Measurements from ENCODE around the gene SH3BP1.

SH3BP1 gene

DNA sequence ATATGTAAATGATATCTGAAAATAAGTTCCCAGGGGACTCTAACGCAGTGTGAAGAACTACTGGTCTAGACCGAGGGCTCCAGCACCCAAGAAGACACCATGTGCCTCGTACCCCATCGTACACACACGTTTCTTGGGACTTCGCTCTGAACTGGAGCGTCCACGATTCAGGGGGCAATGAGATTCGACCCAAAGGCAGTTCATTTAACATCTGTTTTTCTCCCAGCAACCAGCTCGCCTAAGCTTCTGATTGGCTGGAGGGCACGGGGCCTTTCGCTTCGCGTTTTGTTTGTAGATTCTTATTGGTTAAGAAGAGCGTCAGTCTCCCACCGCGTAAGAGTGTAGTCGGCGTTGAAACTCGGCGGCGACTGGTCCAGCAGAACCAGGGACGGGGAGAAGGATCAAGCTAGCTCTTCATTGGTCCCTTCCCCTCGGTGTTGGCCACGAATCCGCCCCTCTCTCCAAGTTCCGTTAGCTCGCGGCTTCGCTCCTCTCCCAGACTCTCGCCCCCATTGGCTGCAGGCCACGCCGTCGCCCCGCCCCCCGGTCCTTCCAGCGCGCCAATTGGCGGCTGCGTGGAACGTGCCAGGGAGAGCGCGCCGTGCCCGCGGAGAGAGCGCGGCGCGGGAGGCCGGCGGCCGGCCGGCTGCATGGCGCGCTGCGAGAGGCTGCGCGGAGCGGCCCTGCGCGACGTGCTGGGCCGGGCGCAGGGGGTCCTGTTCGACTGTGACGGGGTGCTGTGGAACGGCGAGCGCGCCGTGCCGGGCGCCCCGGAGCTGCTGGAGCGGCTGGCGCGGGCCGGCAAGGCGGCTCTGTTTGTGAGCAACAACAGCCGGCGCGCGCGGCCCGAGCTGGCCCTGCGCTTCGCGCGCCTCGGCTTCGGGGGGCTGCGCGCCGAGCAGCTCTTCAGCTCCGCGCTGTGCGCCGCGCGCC lies 18.9 kb downstream of the SH3BP1 start, which contains the start of gene PDXP:
Gene PDXP (plus strand): TSS at position 591 of the 933 bp plus-strand sequence. CDS start 60 bp downstream, at position 651.
- DNase-seq (ENCODE audit: extremely low read depth in 1 of 2, low read depth in 1 of 2): peak; percentile 97

DNA sequence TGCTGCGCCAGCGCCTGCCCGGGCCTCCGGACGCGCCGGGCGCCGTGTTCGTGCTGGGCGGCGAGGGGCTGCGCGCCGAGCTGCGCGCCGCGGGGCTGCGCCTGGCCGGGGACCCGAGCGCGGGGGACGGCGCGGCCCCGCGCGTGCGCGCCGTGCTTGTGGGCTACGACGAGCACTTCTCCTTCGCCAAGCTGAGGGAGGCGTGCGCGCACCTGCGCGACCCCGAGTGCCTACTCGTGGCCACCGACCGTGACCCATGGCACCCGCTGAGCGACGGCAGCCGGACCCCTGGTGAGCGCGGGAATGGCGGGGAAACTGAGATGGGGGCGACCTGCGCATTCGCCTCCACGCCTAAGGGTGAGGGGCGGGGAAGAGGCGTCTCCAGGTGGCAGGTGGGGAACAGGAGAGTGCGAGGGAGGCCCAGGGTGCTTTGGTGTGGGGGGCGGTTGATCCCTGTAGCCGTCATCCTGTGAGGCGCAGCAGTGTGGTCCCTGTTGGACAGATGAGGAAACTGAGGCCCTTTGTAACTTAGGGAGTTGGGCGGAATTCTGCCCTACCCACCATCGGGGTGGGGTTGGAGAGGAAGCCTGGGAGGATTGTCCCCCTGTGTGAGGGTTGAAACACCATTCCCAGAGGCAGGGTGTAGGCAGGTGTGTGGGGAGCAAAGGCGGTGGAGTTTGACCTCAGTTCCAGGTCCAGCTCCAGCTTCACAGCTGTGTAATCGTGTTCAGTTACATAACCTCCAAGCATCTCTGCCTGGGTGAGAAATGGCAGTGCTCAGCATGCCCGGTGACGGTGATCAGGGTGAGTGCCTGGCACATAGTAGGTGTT lies 19.8 kb downstream of the SH3BP1 start:
- DNase-seq (ENCODE audit: extremely low read depth in 1 of 2, low read depth in 1 of 2): no peak

DNA sequence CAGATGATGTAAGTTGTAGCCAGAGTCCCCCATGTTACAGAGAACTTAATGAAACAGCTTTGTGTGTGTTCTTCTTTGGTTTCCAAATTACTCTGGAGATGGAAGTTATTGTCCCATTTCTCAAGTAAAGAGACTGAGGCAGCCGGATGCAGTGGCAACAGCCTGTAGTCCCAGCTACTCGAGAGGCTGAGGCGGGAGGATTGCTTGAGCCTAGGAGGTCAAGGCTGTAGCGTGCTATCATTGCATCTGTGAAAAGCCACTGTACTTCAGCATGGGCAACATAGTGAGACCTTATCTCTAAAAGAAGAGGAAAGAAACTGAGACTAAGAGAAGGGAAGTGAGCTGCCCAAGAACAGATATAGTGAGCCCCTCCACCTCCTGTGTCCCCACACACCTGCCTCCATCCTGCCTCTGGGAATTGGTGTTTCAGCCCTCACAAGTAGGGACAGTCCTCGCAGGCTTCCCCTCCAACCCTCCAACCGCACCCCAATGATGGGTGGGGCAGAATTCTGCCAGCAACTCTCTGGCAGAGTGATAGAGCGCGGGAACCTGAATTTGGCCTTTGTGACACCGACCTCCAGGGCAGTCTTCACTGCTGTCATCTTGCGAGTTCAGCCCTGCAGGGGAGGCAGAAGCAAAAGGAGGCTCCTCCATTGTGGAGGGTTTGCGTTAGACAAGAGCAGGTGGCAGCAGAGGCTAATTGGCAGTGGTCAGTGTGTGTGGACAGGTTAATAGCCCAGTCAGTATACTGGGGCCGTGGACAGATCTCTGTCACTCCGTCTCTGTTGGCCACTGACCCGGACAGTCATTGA lies 20.6 kb downstream of the SH3BP1 start:
- no peak for DNase-seq (ENCODE audit: extremely low read depth in 1 of 2, low read depth in 1 of 2)

DNA sequence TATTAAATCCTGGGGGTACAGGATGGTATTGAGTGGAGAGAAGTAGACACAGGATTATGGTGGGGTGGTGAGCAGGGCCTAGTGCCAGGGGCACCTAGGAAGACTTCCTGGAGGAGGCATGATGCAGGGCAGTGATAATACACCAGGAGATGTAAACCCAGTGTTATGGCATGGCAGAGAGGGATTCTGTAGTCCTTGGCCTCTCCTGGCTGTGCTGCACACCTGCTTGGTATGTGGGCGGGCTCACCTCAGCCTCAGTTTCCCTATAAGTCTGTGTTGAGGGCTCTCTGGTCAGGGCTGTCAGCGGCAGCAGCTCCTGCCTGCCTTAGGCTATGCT lies 21.2 kb downstream of the SH3BP1 start:
- no peak for DNase-seq (ENCODE audit: extremely low read depth in 1 of 2, low read depth in 1 of 2)

DNA sequence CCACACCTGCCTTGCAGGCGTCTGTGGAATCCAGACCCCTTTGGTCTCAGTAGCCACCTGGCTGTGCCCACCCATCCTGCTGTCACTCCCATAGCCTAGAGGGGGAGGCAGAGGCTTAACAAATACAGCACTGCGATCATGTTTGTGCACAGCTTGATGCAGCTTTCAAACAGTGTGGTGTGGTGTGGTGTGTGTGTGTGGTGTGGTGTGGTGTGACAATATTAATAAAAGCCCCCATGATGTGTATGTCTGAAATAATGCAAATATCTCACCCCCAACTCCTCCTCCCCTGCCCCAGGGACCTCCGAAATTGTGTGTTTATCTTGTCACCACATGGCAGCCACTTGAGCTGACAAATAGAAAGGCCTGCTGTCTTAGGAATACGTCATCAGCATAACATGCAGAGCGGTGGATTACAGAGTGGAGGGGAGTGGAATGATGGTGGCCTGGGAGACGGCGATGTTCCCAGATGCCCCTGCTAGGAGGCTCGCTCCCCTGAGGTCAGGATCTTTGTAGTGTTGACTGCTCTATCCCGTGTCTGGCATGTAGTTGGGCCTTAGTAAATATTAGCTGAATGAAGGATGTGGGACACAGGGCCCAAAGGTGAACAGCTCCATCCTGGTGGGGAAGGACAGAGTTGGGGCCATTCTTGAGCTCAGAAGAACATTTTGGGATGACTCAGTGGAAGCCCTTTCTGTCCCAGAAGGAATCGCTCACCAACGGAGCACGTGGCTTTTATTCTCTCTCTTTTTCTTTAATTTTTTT lies 21.9 kb downstream of the SH3BP1 start:
- no peak for DNase-seq (ENCODE audit: extremely low read depth in 1 of 2, low read depth in 1 of 2)

DNA sequence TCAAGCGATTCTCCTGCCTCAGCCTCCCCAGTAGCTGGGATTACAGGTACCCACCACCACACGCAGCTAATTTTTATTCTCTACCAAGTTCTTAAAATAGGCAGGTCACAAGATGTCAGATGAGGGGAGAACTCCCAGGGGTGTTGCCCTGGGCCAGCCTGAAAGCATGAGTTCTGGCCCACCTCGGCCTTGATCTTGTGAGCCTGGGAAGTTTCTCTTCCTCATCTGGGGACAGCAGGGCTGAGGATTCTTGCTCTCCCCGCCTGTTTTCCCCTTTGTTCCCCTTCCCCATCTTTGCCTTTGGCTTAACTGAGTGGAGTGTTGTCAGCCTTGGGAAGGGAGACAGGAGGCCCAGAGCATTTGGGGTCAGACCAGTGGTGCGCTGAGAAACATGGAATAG lies 22.6 kb downstream of the SH3BP1 start:
- no peak for DNase-seq (ENCODE audit: extremely low read depth in 1 of 2, low read depth in 1 of 2)

DNA sequence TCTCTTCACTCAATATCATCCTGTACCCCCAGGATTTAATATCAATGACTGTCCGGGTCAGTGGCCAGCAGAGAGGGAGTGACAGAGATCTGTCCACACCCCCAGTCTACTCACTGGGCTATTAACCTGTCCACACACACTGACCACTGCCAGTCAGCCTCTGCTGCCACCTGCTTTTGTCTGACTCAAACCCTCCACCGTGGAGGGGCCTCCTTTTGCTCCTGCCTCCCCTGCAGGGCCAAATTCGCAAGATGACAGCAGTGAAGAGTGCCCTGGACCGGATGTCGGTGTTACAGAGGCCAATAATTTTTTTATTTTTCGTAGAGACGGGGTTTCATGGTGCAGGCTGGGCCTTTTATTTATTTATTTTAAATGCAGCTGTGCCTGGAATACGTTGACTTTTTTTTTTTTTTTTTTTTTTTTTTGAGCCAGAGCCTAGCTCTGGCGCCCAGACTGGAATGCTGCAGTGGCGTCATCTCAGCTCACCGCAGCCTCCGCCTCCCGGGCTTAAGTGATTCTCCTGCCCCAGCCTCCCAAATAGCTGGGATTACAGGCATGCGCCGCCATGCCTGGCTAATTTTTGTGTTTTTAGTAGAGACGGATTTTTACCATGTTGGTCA lies 24.2 kb downstream of the SH3BP1 start:
- no peak for DNase-seq (ENCODE audit: extremely low read depth in 1 of 2, low read depth in 1 of 2)

DNA sequence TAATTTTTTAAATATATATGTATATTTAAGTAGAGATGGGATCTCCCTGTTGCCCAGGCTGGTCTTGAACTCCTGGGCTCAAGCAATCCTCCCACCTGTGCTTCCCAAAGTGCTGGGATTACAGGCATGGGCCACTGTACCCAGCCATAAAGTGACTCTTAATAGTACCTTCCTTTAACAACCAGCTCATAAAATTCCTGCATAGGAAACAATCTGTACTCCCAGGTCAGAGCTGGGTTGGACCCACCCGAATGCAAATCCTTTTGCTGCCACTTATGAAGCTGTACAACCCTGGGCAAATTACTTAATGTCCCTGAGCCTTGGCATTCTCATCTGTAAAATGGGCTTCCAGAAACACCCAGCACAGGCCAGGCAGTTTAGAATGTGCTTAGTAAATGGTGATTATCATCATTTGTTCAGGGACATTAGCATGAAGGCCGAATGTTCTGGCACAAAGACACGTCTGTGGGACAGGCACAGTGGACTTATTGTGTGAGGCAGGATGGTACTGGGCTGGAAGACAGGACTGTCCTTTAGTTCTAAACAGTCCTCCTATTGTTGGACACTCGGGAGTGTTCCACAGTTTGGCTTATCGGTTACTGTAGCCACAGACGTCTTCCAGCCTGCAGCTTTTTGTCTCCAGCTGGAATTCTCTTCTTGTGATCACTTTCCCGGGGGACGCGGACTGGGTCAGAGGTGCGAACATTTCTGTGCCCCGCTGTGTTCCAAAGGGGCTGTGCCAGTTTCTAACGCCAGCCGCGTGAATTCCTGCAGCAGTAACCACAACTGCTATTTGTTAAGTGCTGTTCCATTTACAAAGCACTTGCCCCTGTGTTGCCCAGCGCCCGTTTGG lies 25.0 kb downstream of the SH3BP1 start:
- no peak for DNase-seq (ENCODE audit: extremely low read depth in 1 of 2, low read depth in 1 of 2)

DNA sequence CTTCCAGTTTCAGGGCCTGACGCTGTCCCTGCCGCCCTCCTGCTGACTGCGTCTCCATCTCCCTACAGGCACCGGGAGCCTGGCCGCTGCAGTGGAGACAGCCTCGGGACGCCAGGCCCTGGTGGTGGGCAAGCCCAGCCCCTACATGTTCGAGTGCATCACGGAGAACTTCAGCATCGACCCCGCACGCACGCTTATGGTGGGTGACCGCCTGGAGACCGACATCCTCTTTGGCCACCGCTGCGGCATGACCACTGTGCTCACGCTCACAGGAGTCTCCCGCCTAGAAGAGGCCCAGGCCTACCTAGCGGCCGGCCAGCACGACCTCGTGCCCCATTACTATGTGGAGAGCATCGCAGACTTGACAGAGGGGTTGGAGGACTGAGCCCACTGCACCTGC lies 26.0 kb downstream of the SH3BP1 start:
- no peak for DNase-seq (ENCODE audit: extremely low read depth in 1 of 2, low read depth in 1 of 2)

DNA sequence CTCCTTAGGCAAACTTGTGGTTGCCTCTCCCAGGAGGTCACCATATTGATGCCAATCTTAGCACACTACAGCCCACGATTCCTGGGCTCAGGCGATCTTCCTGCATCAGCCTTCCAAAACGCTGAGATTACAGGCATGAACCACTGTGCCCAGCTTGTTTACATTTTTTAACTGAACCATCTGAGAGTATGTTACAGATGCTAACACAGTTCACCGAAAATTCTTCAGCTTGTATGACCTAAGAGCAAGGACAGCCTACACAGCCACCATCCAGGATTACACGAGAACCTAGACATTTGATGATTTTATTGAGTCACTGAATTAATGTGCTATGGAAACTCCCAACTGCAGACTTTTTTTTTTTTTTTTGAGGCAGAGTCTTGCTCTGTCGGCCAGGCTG lies 30.1 kb downstream of the SH3BP1 start:
- DNase-seq (ENCODE audit: extremely low read depth in 1 of 2, low read depth in 1 of 2): no peak

DNA sequence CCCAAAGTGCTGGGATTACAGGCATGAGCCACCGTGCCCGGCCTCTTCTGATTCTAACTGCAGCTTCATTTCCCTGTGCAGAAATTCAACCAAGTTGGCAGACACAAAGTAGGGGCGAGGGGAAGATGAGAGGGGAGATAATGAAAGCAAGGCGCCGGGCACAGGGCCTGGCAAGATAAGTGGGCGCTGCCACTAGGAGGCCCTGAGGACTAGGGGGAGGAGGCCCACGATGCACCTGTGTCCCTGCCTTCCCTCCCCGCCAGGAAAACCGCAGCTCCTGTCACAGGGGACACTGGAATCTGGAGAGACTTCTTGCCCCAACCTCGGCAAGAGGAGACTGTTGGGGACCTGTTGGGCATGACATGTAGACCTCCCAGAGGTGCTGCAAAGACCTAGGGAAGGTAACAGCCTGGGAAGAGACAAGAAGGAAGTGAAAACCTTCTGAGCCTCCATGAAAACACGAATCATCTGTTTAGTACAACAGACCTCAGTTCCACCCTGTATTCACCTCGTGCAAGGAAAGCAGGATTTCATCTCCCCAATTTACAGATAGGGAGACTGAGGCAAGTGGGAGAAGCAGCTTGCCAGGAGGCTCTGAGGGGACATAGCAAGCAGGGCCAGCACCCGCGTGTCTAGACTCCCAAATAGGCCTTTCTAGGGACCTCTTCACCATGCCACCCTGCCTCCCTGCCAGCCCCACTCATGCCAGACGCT lies 32.9 kb downstream of the SH3BP1 start:
- no peak for DNase-seq (ENCODE audit: extremely low read depth in 1 of 2, low read depth in 1 of 2)

DNA sequence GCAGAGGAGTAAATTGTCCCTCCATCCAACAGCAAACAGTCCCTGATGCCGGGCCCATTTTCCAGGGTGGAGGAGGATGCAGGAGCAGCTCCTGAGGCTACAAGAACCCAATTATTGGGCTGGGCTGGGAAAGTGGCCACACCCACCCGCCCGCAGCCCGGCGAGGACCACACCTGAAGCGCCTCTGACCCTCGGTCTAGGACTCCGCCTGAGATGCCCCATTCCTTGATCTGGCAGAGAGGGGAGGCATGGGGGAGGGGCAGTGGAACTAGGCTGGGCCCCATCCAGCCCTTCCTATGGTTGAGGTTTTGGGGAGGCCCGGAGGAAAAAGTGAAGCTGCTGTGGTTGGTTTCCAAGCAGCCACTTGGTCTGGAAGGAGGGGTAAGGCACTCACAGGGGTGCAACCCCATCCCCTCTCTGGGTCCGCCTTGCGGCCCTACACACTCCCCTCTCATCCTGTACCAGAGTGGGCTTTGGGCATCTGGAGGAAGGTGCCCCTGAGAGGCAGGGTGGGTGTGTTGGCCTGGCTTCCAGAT lies 33.5 kb downstream of the SH3BP1 start:
- no peak for DNase-seq (ENCODE audit: extremely low read depth in 1 of 2, low read depth in 1 of 2)

DNA sequence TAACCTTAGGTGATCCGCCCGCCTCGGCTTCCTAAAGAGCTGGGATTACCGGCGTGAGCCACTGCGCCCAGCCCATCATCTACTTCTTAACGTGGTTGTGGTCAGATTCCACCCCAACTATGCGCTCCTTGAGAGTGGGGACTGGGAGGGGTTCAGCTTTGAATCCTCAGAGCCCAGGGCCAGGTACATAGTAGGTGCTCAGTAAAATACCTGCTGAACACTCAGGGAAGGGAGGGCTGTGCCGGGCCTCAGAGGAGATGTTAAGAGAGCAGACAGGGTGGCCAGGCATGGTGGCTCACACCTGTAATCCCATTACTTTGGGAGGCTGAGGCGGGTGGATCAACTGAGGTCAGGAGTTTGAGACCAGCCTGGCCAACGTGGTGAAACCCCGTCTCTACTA lies 34.8 kb downstream of the SH3BP1 start:
- no peak for DNase-seq (ENCODE audit: extremely low read depth in 1 of 2, low read depth in 1 of 2)

DNA sequence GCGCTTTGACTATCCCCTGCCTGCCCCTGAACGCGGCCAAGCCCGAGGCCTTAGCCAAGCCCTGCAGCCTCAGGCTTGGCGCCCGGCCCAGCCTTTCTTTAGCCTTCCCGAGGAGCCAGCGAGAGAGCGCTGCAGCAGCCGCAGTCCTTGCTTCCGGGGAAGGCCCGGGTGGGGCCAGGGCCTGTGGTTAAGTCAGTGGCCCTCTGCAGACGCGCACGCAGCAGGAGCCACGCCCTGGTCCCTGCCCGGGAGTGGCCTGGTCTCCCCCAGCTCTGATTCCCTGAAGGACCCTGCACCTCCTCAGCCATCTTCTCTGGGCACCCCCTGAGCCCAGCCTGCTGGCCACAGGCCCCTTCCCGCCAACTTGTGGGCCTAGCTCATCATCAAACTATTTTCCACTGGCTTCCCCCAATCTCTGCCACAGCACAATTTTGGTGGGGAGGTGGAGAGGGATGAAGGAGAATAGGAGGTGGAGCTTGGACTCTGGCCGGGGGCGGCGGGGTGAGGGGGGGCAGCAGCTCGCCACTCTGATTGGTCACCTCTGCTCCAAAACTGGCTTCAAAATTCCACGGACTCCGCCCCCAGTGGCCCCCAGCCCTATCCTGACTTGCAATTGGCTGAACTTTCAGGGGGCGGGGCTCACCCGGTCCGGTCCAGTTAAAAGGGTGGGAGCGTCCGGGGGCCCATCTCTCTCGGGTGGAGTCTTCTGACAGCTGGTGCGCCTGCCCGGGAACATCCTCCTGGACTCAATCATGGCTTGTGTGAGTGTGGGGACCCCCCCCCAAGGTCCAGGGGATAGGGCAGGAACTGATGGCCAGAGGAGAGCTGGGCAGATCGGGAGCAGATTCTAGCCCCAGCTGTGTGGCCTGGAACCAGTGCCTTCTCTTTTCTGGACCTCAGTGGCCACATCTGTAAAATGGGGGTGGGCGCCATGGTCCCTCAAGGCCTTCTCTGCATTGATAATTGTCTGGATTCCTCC lies 35.8 kb downstream of the SH3BP1 start, which contains the start of gene LGALS1:
Gene LGALS1 (plus strand): TSS at position 686 of the 979 bp plus-strand sequence. CDS start 67 bp downstream, at position 753.
- DNase-seq (ENCODE audit: extremely low read depth in 1 of 2, low read depth in 1 of 2): peak; percentile 58 to 84

DNA sequence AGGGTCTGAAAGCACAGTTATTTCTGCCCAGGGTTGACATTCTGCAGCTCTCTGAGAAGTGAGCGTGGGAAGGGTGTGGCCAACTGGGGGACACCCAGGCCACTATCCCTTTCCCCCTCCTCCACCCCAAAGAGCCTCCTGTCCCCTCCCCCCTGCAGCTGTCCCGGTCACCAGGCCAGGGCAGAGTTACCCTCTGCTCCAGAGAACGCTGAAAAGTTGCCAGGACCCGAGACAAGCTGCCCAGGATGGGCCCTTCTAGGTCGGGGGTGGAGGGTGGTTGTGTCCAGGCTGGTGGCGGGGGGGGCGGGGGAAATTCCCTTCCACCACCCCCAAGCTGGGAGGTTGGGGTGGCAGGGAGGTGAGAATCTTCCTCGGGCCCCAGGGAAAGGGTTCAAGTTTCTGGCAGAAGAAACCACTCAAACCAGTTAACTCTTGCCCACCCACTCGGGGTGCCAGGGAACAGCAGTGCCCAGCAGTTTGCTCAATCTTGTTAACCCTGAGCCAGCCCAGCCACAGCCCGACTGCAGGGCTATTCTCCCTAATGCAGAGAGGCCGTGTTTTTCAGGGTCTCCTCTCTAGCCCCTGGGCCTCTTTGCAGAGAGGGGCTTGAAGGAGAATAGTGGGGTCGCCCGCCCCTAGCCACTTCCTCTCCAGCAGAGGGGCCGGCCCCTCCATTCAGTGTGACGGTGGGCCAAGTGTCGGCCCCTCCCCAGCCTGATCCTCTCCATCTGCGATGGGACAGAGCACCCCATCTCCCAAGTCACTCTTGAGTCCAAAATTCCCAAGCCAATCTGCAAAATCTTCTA lies 36.7 kb downstream of the SH3BP1 start:
- DNase-seq (ENCODE audit: extremely low read depth in 1 of 2, low read depth in 1 of 2): no peak

Measured in stimulated activated CD8-positive, alpha-beta memory T cell treated with anti-CD3 and anti-CD28 coated beads, Interleukin-7, amount 100 ng/mL, for 48 hours (primary cell).